Neural cell (in vitro differentiated cells): ENCODE data around the gene TSPO2. TPM values are rescaled to one million over a fixed set of nuclear protein-coding genes. Genes with fewer than 3 reads are reported as not detected.

ENCODE experiments used
- H2AFZ ChIP-seq: fragments of 200-600, 300-800 bp; sonication (generic), shearing (Covaris generic); 2 replicates; pipeline ENCODE4 v1.6.0; 2014; ENCODE audit warnings: low read depth, mild to moderate bottlenecking, antibody characterized with exemption, low read length, moderate library complexity
- H3F3A ChIP-seq: fragments of 200-600 bp; shearing (Covaris generic); 2 replicates; pipeline ENCODE4 v1.6.1; 2016; ENCODE audit warnings: mild to moderate bottlenecking, moderate library complexity, mixed read lengths, antibody characterized with exemption, low read length; ENCODE audit not compliant: insufficient read depth, poor library complexity, severe bottlenecking
- H3K27ac ChIP-seq: fragments of 200-600, 300-800 bp; sonication (generic), shearing (Covaris generic); 2 replicates; pipeline ENCODE4 v1.5.1; 2014; ENCODE audit warnings: mild to moderate bottlenecking, low read length, moderate library complexity
- H3K27me3 ChIP-seq: fragments of 300-800, 200-600 bp; sonication (generic), shearing (Covaris generic); 2 replicates; pipeline ENCODE4 v1.6.0; 2014; ENCODE audit warnings: mild to moderate bottlenecking, low read depth, low read length, moderate library complexity; ENCODE audit not compliant: insufficient read depth
- H3K36me3 ChIP-seq: fragments of 300-800, 200-600 bp; sonication (generic), shearing (Covaris generic); 2 replicates; pipeline ENCODE4 v1.5.1; 2014; ENCODE audit warnings: mild to moderate bottlenecking, antibody characterized with exemption, low read length, moderate library complexity; ENCODE audit not compliant: insufficient read depth
- H3K4me2 ChIP-seq: fragments of 300-800, 200-600 bp; sonication (generic), shearing (Covaris generic); 2 replicates; pipeline ENCODE4 v1.6.0; 2014; ENCODE audit warnings: mild to moderate bottlenecking, low read length
- H3K4me3 ChIP-seq: fragments of 300-800, 200-600 bp; sonication (generic), shearing (Covaris generic); 2 replicates; pipeline ENCODE4 v1.5.1; 2014; ENCODE audit warnings: mild to moderate bottlenecking, low read length, moderate library complexity
- H3K79me2 ChIP-seq: fragments of 200-600 bp; shearing (Covaris generic); replicated peaks from 2 replicates; pipeline ENCODE4 v1.6.0; 2014; ENCODE audit warnings: mild to moderate bottlenecking, low read length, moderate library complexity; ENCODE audit not compliant: insufficient read depth
- H3K9ac ChIP-seq: fragments of 300-800, 200-600 bp; sonication (generic), shearing (Covaris generic); 2 replicates; pipeline ENCODE4 v1.6.1; 2016; ENCODE audit warnings: mild to moderate bottlenecking, low read length, mixed read lengths
- H3K9me2 ChIP-seq: fragments of 200-600 bp; shearing (Covaris generic); 2 replicates; pipeline ENCODE4 v1.6.1; 2016; ENCODE audit warnings: mild to moderate bottlenecking, low read length, mixed read lengths; ENCODE audit not compliant: insufficient read depth
- H3K9me3 ChIP-seq: fragments of 200-600, 300-800 bp; sonication (generic), shearing (Covaris generic); 2 replicates; pipeline ENCODE4 v1.6.1; 2016; ENCODE audit warnings: mild to moderate bottlenecking, mixed run types, low read length, moderate library complexity, mixed read lengths
- H4K20me1 ChIP-seq: fragments of 200-600 bp; shearing (Covaris generic); 2 replicates; pipeline ENCODE4 v1.6.1; 2016; ENCODE audit warnings: mild to moderate bottlenecking, mixed run types; ENCODE audit not compliant: insufficient read depth
- CTCF ChIP-seq: fragments of 450-650 bp; IDR thresholded peaks from 2 replicates; pipeline ENCODE4 v1.5.1; 2014; ENCODE audit warnings: antibody characterized with exemption, mild to moderate bottlenecking, moderate library complexity; ENCODE audit not compliant: poor library complexity, severe bottlenecking
- EP300 ChIP-seq: fragments of 450-650 bp; conservative IDR thresholded peaks from 2 replicates; pipeline ENCODE4 v1.6.1; 2014; ENCODE audit warnings: antibody characterized with exemption, mild to moderate bottlenecking, moderate library complexity; ENCODE audit not compliant: poor library complexity, severe bottlenecking
- EZH2 ChIP-seq: fragments of 200-600, 300-800 bp; shearing (Covaris generic), sonication (generic); IDR thresholded peaks from 2 replicates; pipeline ENCODE4 v1.6.1; 2014; ENCODE audit warnings: antibody characterized with exemption, low read length, borderline replicate concordance, mild to moderate bottlenecking; ENCODE audit not compliant: insufficient read depth, poor library complexity, severe bottlenecking
- MXI1 ChIP-seq: fragments of 450-650 bp; conservative IDR thresholded peaks from 2 replicates; pipeline ENCODE4 v1.6.1; 2014; ENCODE audit warnings: antibody characterized with exemption, mild to moderate bottlenecking; ENCODE audit not compliant: poor library complexity, severe bottlenecking
- POLR2AphosphoS5 ChIP-seq: IDR thresholded peaks from 2 replicates; pipeline ENCODE4 v1.6.1; 2012
- RAD21 ChIP-seq: fragments of 450-650 bp; conservative IDR thresholded peaks from 2 replicates; pipeline ENCODE4 v1.6.1; 2014; ENCODE audit warnings: antibody characterized with exemption, mild to moderate bottlenecking, moderate library complexity
- REST ChIP-seq: IDR thresholded peaks from 2 replicates; pipeline ENCODE4 v1.6.1; 2012; ENCODE audit warnings: borderline replicate concordance
- SMC3 ChIP-seq: fragments of 450-650 bp; conservative IDR thresholded peaks from 2 replicates; pipeline ENCODE4 v1.6.1; 2014; ENCODE audit warnings: antibody characterized with exemption, mild to moderate bottlenecking, moderate library complexity; ENCODE audit not compliant: poor library complexity
- TAF1 ChIP-seq: IDR thresholded peaks from 2 replicates; pipeline ENCODE4 v1.6.1; 2012; ENCODE audit warnings: low read depth
- polyA plus RNA-seq: library from polyadenylated mRNA; depleted of rRNA; stranded (reverse); fragments of >200 nt; gene quantifications from 2 replicates; pipeline ENCODE4 v1.2.3, GENCODE V29; 2014

Gene TSPO2
- polyA plus RNA-seq, 1 donor from 2014 or later: not detected

GRCh38 chr6:41037107-41037900 is 5.0 kb upstream of the TSPO2 start:
- Histone ChIP-seq H3K27me3 (no peaks in the 10 kb centered on the region), H3K4me2 (no peak overlapping the region), H3K9me2 (no peaks in the 10 kb centered on the region), H3K9me3 (no peaks in the 10 kb centered on the region), H3K36me3 (no peaks in the 10 kb centered on the region), H3K9ac (no peak overlapping the region), H3K4me3 (no peak overlapping the region), H2AFZ (no peak overlapping the region), H4K20me1 (no peaks in the 10 kb centered on the region), H3K27ac (no peak overlapping the region), H3K79me2 (no peaks in the 10 kb centered on the region), H3F3A (no peaks in the 10 kb centered on the region)
- no peak for TF ChIP-seq REST
- no peak for TF ChIP-seq POLR2AphosphoS5
- no peak for TF ChIP-seq EZH2
- TF ChIP-seq MXI1: no peak
- TF ChIP-seq CTCF: no peak
- no peak for TF ChIP-seq TAF1
- no peak for TF ChIP-seq SMC3
- TF ChIP-seq RAD21: no peak
- no peak for TF ChIP-seq EP300

GRCh38 chr6:41038205-41038604 is 4.1 kb upstream of the TSPO2 start:
- H3K4me2 ChIP-seq: no peak overlapping the region

More at GRCh38 chr6:41038205-41038604, 4.1 kb upstream of the TSPO2 start:
- no peaks in the 10 kb centered on the region for H4K20me1 ChIP-seq
- H3K36me3 ChIP-seq: no peaks in the 10 kb centered on the region
- no peaks in the 10 kb centered on the region for H3K9me2 ChIP-seq
- H3K9me3 ChIP-seq: no peaks in the 10 kb centered on the region
- H3F3A ChIP-seq: no peaks in the 10 kb centered on the region
- no peak overlapping the region for H3K4me3 ChIP-seq
- H3K27ac ChIP-seq: no peak overlapping the region
- no peaks in the 10 kb centered on the region for H3K27me3 ChIP-seq
- TF ChIP-seq REST: no peak
- no peak for TF ChIP-seq POLR2AphosphoS5
- no peak for TF ChIP-seq TAF1
- TF ChIP-seq EP300: no peak
- no peak overlapping the region for H3K9ac ChIP-seq
- no peaks in the 10 kb centered on the region for H3K79me2 ChIP-seq
- no peak overlapping the region for H2AFZ ChIP-seq
